OCI-LY7 (cell line): ENCODE results near the gene JAZF1. TPM values are rescaled to one million over a fixed set of nuclear protein-coding genes. Genes with fewer than 3 reads are reported as not detected.

Experiments used
- BruUV-seq: library from RNA; stranded (reverse); fragments of 400-500 nt; replicated peaks from 2 replicates; lab custom pipeline; 2021; lab: Mats Ljungman, UMichigan
- CTCF ChIA-PET: fragments of 300-600 bp; sonication (Branson Sonifier 250); formaldehyde crosslinking; loops from one replicate; lab custom pipeline; 2022; ENCODE audit warnings: antibody characterized with exemption; ENCODE audit not compliant: unreplicated experiment; lab: Charles Lee
- POLR2A ChIA-PET: fragments of 300-600 bp; sonication (Branson Sonifier 250); formaldehyde crosslinking; loops from one replicate; lab custom pipeline; 2022; ENCODE audit warnings: antibody characterized with exemption; lab: Charles Lee
- DNase-seq: peaks from one replicate; pipeline ENCODE4 v3.0.0-alpha.2; 2015; ENCODE audit warnings: low spot score
- H2AFZ ChIP-seq: fragments of 200-600 bp; sonication (generic), shearing (Covaris generic); 2 replicates; pipeline ENCODE4 v1.6.1; 2014; ENCODE audit warnings: mild to moderate bottlenecking, antibody characterized with exemption, low read length, moderate library complexity
- H3K27ac ChIP-seq: fragments of 200-600 bp; sonication (generic); 2 replicates; pipeline ENCODE4 v1.5.1; 2014; ENCODE audit warnings: mixed run types, low read depth, mild to moderate bottlenecking, moderate library complexity, low read length, inconsistent platforms; ENCODE audit not compliant: poor library complexity, severe bottlenecking
- H3K36me3 ChIP-seq: fragments of 200-600 bp; sonication (generic); 2 replicates; pipeline ENCODE4 v1.6.1; 2014; ENCODE audit warnings: mild to moderate bottlenecking, antibody characterized with exemption, low read length, moderate library complexity, mixed read lengths; ENCODE audit not compliant: insufficient read depth
- H3K4me1 ChIP-seq: fragments of 200-600 bp; sonication (generic); 2 replicates; pipeline ENCODE4 v1.5.1; 2014; ENCODE audit warnings: mild to moderate bottlenecking, low read length; ENCODE audit not compliant: insufficient read depth, poor library complexity, severe bottlenecking
- H3K4me2 ChIP-seq: fragments of 200-600 bp; sonication (generic); 2 replicates; pipeline ENCODE4 v1.6.1; 2014; ENCODE audit warnings: mild to moderate bottlenecking, low read length
- H3K4me3 ChIP-seq: fragments of 200-600 bp; sonication (generic); 2 replicates; pipeline ENCODE4 v1.5.1; 2014; ENCODE audit warnings: mild to moderate bottlenecking, low read depth, low read length; ENCODE audit not compliant: poor library complexity, severe bottlenecking
- H3K79me2 ChIP-seq: fragments of 200-600 bp; sonication (generic); 2 replicates; pipeline ENCODE4 v1.6.1; 2016; ENCODE audit warnings: low read depth, mild to moderate bottlenecking, low read length, moderate library complexity, mixed read lengths; ENCODE audit not compliant: insufficient read depth
- H3K9me2 ChIP-seq: fragments of 200-600 bp; sonication (generic); 2 replicates; pipeline ENCODE4 v1.6.1; 2016; ENCODE audit warnings: mild to moderate bottlenecking, low read length, mixed read lengths; ENCODE audit not compliant: insufficient read depth
- H3K9me3 ChIP-seq: fragments of 200-600 bp; sonication (generic); 2 replicates; pipeline ENCODE4 v1.6.1; 2014; ENCODE audit warnings: mild to moderate bottlenecking, mixed run types, low read length, mixed read lengths
- H4K20me1 ChIP-seq: fragments of 200-600 bp; sonication (generic); 2 replicates; pipeline ENCODE4 v1.6.1; 2014; ENCODE audit warnings: mild to moderate bottlenecking, antibody characterized with exemption, low read length, moderate library complexity, mixed read lengths; ENCODE audit not compliant: insufficient read depth
- EZH2phosphoT487 ChIP-seq: fragments of 200-600 bp; sonication (generic); IDR thresholded peaks from 2 replicates; pipeline ENCODE4 v1.6.1; 2018; ENCODE audit warnings: low read depth, borderline replicate concordance, mild to moderate bottlenecking, mixed run types, antibody characterized with exemption, low read length, moderate library complexity, mixed read lengths
- intact Hi-C: fragments of 100-400 bp; cut with micrococcal nuclease; formaldehyde crosslinking; loops from one replicate; pipeline ENCODE4 v1.10.0; 2022; ENCODE audit not compliant: unreplicated experiment
- total RNA-seq, 2 experiments: library from RNA; depleted of rRNA in 1 of 2; stranded (reverse); fragments of >200 nt in 1 of 2; shearing (Covaris generic) in 1 of 2; gene quantifications; 2 replicates each; pipeline ENCODE4 v1.2.3, GENCODE V29; 2014 to 2022
- TF ChIP-seq, protein P1 (sequence below): fragments of 200-600 bp; sonication (generic); conservative IDR thresholded peaks from 2 replicates; pipeline ENCODE4 v1.5.1; 2014; ENCODE audit warnings: mild to moderate bottlenecking, antibody characterized with exemption, low read length, moderate library complexity, mixed read lengths

Gene JAZF1
- total RNA-seq, 2 experiments from 2014 or later: 6.3 to 25.0 TPM

DNA sequence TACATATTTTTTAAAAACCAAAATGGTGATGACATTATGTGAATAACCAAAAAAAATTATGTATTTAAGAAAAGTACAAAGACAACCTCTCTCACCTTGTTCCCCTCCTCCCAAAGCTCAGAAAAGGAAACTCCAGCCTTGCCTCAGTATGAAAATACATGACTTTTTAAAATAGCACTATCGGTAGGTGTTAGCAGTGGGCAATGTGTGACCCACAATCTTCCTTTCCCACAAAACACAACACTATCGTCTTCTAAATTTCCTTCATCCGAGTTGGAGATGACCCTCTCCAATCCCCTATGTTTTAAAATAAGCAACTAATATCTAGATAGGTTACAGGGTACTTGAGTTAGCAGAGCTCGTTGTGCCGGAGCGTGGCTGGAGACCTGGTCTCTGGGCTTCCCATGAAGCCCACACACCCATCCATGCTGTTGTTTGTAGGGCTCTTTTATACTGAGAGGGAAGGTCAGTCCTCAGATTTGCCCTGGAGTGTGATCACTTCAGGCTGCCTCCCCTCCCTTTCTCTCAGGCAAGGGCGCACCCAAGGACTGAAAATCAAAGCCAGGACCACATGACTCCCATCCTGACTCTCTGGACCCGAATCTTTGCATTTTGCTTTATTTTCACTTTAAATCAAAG lies 107.6 kb downstream of the JAZF1 start:
- H3K27ac ChIP-seq: no peak overlapping the region
- H3K79me2 ChIP-seq: no peaks in the 10 kb centered on the region
- no peak overlapping the region for H3K4me2 ChIP-seq
- no peaks in the 10 kb centered on the region for H3K9me2 ChIP-seq
- H3K4me1 ChIP-seq: no peaks in the 10 kb centered on the region
- DNase-seq: no peak
- TF ChIP-seq EZH2phosphoT487: no peak
- TF ChIP-seq, protein P1, sequence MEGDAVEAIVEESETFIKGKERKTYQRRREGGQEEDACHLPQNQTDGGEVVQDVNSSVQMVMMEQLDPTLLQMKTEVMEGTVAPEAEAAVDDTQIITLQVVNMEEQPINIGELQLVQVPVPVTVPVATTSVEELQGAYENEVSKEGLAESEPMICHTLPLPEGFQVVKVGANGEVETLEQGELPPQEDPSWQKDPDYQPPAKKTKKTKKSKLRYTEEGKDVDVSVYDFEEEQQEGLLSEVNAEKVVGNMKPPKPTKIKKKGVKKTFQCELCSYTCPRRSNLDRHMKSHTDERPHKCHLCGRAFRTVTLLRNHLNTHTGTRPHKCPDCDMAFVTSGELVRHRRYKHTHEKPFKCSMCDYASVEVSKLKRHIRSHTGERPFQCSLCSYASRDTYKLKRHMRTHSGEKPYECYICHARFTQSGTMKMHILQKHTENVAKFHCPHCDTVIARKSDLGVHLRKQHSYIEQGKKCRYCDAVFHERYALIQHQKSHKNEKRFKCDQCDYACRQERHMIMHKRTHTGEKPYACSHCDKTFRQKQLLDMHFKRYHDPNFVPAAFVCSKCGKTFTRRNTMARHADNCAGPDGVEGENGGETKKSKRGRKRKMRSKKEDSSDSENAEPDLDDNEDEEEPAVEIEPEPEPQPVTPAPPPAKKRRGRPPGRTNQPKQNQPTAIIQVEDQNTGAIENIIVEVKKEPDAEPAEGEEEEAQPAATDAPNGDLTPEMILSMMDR: no peak
- H3K36me3 ChIP-seq: no peaks in the 10 kb centered on the region
- ChIA-PET POLR2A (interaction anchor here (0.8 kb wide), 1 partner anchor 10 kb away, joined by 3 read pairs; no protein-coding TSS in a partner anchor), CTCF (no interaction called here)
- H3K4me3 ChIP-seq: no peak overlapping the region
- peaks cover 11% of the 10 kb centered on the region; the same call in 1 of the 2 replicates for H4K20me1 ChIP-seq
- no peaks in the 10 kb centered on the region for H3K9me3 ChIP-seq
- intact Hi-C loops: no loop called here
- no peak overlapping the region for H2AFZ ChIP-seq
- no TSS peak for BruUV-seq

DNA sequence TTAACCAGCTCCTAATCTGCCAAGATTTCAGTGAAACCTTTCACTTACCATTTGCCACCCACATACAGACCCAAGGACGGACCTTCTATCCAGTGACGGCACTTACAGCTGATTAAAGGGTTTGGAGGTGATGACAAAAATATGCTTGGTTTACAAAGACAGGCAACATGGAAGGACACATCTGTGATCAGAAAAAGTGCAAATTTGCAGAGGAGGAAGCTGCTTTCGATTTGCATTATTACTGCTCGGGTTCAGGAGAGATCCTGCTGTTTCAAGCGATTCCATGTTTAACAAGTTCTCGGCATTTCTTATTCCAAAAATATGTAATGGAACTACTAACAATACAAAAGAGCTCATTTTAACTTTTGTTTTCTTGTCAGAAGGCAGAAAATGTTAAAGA lies 109.0 kb downstream of the JAZF1 start:
- ChIA-PET CTCF (interaction anchor here (1.1 kb wide), 1 partner anchor 10 kb away, joined by 4 read pairs; no protein-coding TSS in a partner anchor), POLR2A (interaction anchor here (0.6 to 1.6 kb wide), 2 partner anchors 15 to 395 kb away, joined by 4 to 5 read pairs; no protein-coding TSS in a partner anchor)
- no peak overlapping the region for H3K27ac ChIP-seq
- no peaks in the 10 kb centered on the region for H3K79me2 ChIP-seq
- no peak for DNase-seq
- no peaks in the 10 kb centered on the region for H3K36me3 ChIP-seq
- H3K4me2 ChIP-seq: no peak overlapping the region
- BruUV-seq: no TSS peak
- H3K4me1 ChIP-seq: no peaks in the 10 kb centered on the region
- TF ChIP-seq EZH2phosphoT487: no peak
- TF ChIP-seq, protein P1: no peak
- H3K9me3 ChIP-seq: no peaks in the 10 kb centered on the region
- peaks cover 4% of the 10 kb centered on the region for H4K20me1 ChIP-seq
- H2AFZ ChIP-seq: no peak overlapping the region
- no peaks in the 10 kb centered on the region for H3K9me2 ChIP-seq
- no peak overlapping the region for H3K4me3 ChIP-seq
- intact Hi-C loops: no loop called here
